ENCODE data around the gene CRIM1. TPM values are rescaled to one million over a fixed set of nuclear protein-coding genes. Genes with fewer than 3 reads are reported as not detected.

CRIM1 gene
- total RNA-seq, 1 donor from 2014 or later = 30.3 TPM

- no peak for DNase-seq (ENCODE audit: extremely low spot score, unreplicated experiment)
- no peak overlapping the region for H3K27ac Mint-ChIP-seq
Measured at GRCh38 chr2:36478999-36479398, 123.4 kb downstream of the CRIM1 start.

GRCh38 chr2:36479406-36479805 is 123.8 kb downstream of the CRIM1 start:
- Mint-ChIP-seq H3K27ac (no peak overlapping the region), H3K9me3 (peaks cover 13% of the 10 kb centered on the region), H3K4me3 (no peak overlapping the region), H3K36me3 (peaks cover 57% of the 10 kb centered on the region), H3K27me3 (no peaks in the 10 kb centered on the region), H3K4me1 (ENCODE audit: unreplicated experiment) (peaks cover 11% of the 10 kb centered on the region)
- DNase-seq (ENCODE audit: extremely low spot score, unreplicated experiment) = no peak
- TF ChIP-seq CTCF (conservative IDR thresholded peaks at IDR 0.05) = no peak

More at GRCh38 chr2:36478999-36479398, 123.4 kb downstream of the CRIM1 start:
- peaks cover 13% of the 10 kb centered on the region for H3K9me3 Mint-ChIP-seq
- TF ChIP-seq CTCF (conservative IDR thresholded peaks at IDR 0.05) = no peak
- no peak overlapping the region for H3K4me3 Mint-ChIP-seq
- H3K27me3 Mint-ChIP-seq = no peaks in the 10 kb centered on the region
- peaks cover 59% of the 10 kb centered on the region for H3K36me3 Mint-ChIP-seq
- peaks cover 8% of the 10 kb centered on the region for H3K4me1 Mint-ChIP-seq (ENCODE audit: unreplicated experiment)

GRCh38 chr2:36480028-36480427 is 124.5 kb downstream of the CRIM1 start:
- Mint-ChIP-seq H3K27ac (no peak overlapping the region), H3K36me3 (peaks cover 57% of the 10 kb centered on the region), H3K27me3 (no peaks in the 10 kb centered on the region), H3K9me3 (peaks cover 13% of the 10 kb centered on the region), H3K4me1 (ENCODE audit: unreplicated experiment) (peaks cover 14% of the 10 kb centered on the region), H3K4me3 (no peak overlapping the region)
- no peak for DNase-seq (ENCODE audit: extremely low spot score, unreplicated experiment)
- TF ChIP-seq CTCF (conservative IDR thresholded peaks at IDR 0.05) = no peak

GRCh38 chr2:36480636-36481035 is 125.1 kb downstream of the CRIM1 start:
- H3K4me1 Mint-ChIP-seq (ENCODE audit: unreplicated experiment) = peaks cover 14% of the 10 kb centered on the region
- no peak for DNase-seq (ENCODE audit: extremely low spot score, unreplicated experiment)
- no peak for TF ChIP-seq CTCF (conservative IDR thresholded peaks at IDR 0.05)
- peaks cover 13% of the 10 kb centered on the region for H3K9me3 Mint-ChIP-seq
- H3K36me3 Mint-ChIP-seq = peaks cover 54% of the 10 kb centered on the region
- no peaks in the 10 kb centered on the region for H3K27me3 Mint-ChIP-seq
- H3K27ac Mint-ChIP-seq = no peak overlapping the region
- H3K4me3 Mint-ChIP-seq = no peak overlapping the region

GRCh38 chr2:36481709-36482108 is 126.1 kb downstream of the CRIM1 start:
- Mint-ChIP-seq H3K27me3 (no peaks in the 10 kb centered on the region), H3K4me3 (no peak overlapping the region), H3K9me3 (peaks cover 4% of the 10 kb centered on the region), H3K36me3 (peaks cover 43% of the 10 kb centered on the region), H3K4me1 (ENCODE audit: unreplicated experiment) (peaks cover 20% of the 10 kb centered on the region), H3K27ac (no peak overlapping the region)
- no peak for TF ChIP-seq CTCF (conservative IDR thresholded peaks at IDR 0.05)
- no peak for DNase-seq (ENCODE audit: extremely low spot score, unreplicated experiment)

Data from type B pancreatic cell (in vitro differentiated cells).